ENCODE measurements around the gene CCDC141. TPM values are rescaled to one million over a fixed set of nuclear protein-coding genes. Genes with fewer than 3 reads are reported as not detected.

Gene CCDC141
- total and polyA plus RNA-seq, 2 donors (not counting 3 experiments of a cell fraction or from before 2014, with no cell fraction given) = not detected

GRCh38 chr2:179005976-179006375 is 44.0 kb downstream of the CCDC141 start:
- no peaks in the 10 kb centered on the region for H3K36me3 ChIP-seq (ENCODE audit: control insufficient read depth in 2 of 2, extremely low read depth in 1 of 2, insufficient read depth in 2 of 2, low read length in 2 of 2)
- no TSS peak for BruUV-seq (replicated peaks)
- dilution Hi-C loops (cut with MboI; ENCODE audit: extremely low pct_ligation_motif_present, low sequenced_read_pairs) = no loop called here
- no peak overlapping the region for H3K4me2 ChIP-seq (ENCODE audit: insufficient read depth, low read length)
- H3K9ac ChIP-seq (replicated peaks; ENCODE audit: extremely low read depth, insufficient read depth, low read length) = no peak overlapping the region
- DNase-seq (ENCODE audit: low read depth, low spot score) = no peak
- H3K9me3 ChIP-seq (replicated peaks; ENCODE audit: control insufficient read depth, insufficient read depth, low read length) = no peaks in the 10 kb centered on the region
- no peaks in the 10 kb centered on the region for H4K20me1 ChIP-seq (replicated peaks; ENCODE audit: control insufficient read depth, extremely low read depth, insufficient read depth, low read length)
- H2AFZ ChIP-seq (ENCODE audit: low read depth, low read length) = no peak overlapping the region
- H3K4me3 ChIP-seq (replicated peaks in 1 of 3; ENCODE audit: insufficient read depth in 1 of 3, low read depth in 1 of 3, low read length in 3 of 3) = no peak overlapping the region
- TF ChIP-seq MYC (IDR thresholded peaks at IDR 0.05; ENCODE audit: low read depth, low read length) (no peak), CTCF (IDR thresholded peaks at IDR 0.05; ENCODE audit: extremely low read depth in 1 of 2, insufficient read depth in 1 of 2, low read depth in 1 of 2, low read length in 2 of 2) (no peak), JUN (IDR thresholded peaks at IDR 0.05; ENCODE audit: borderline replicate concordance, insufficient read depth, insufficient read length, low read depth) (no peak), GATA2 (IDR thresholded peaks at IDR 0.05; ENCODE audit: insufficient read depth, insufficient read length, low read depth, low read length) (no peak), FOS (IDR thresholded peaks at IDR 0.05; ENCODE audit: borderline replicate concordance, insufficient read depth, low read length) (no peak), MAX (IDR thresholded peaks at IDR 0.05; ENCODE audit: insufficient read depth, insufficient read length) (no peak), POLR2A (IDR thresholded peaks at IDR 0.05; ENCODE audit: low read depth, low read length) (no peak), POLR2AphosphoS5 (IDR thresholded peaks at IDR 0.05; ENCODE audit: insufficient read depth, low read depth, low read length) (no peak), EZH2 (IDR thresholded peaks at IDR 0.05; ENCODE audit: borderline replicate concordance, low read depth, low read length, severe bottlenecking) (no peak)
- no peaks in the 10 kb centered on the region for H3K4me1 ChIP-seq (ENCODE audit: control insufficient read depth, extremely low read depth, insufficient read depth, low read length)
- no peaks in the 10 kb centered on the region for H3K79me2 ChIP-seq (ENCODE audit: control insufficient read depth, insufficient read depth, low read length)
- H3K9me1 ChIP-seq (replicated peaks; ENCODE audit: control insufficient read depth, extremely low read depth, insufficient read depth, low read length) = no peaks in the 10 kb centered on the region
- intact Hi-C loops (cut with micrococcal nuclease) = no loop called here
- FAIRE-seq = no peak
- no peaks in the 10 kb centered on the region for H3K27me3 ChIP-seq (ENCODE audit: control insufficient read depth in 2 of 2, insufficient read depth in 2 of 2, low read length in 2 of 2)
- CTCF ChIA-PET = no interaction called here
- POLR2A ChIA-PET = no interaction called here
- H3K27ac ChIP-seq (ENCODE audit: insufficient read depth, low read depth, low read length) = no peak overlapping the region

All from endothelial cell of umbilical vein (primary cell).